ENCODE data around the gene CERT1. TPM values are rescaled to one million over a fixed set of nuclear protein-coding genes. Genes with fewer than 3 reads are reported as not detected.

Gene CERT1
- total and polyA plus RNA-seq, 2 donors (not counting 3 experiments of a cell fraction or from before 2014, with no cell fraction given) = 8.0 to 21.3 TPM

- no peak overlapping the region for H3K27ac ChIP-seq (ENCODE audit: insufficient read depth, low read depth, low read length)
- DNase-seq (ENCODE audit: low read depth, low spot score) = no peak
- H3K4me2 ChIP-seq (ENCODE audit: insufficient read depth, low read length) = no peak overlapping the region
- peaks cover 0 to 3% of the 10 kb centered on the region in 2 experiments for H3K36me3 ChIP-seq (ENCODE audit: control insufficient read depth in 2 of 2, extremely low read depth in 1 of 2, insufficient read depth in 2 of 2, low read length in 2 of 2)
- H3K9me3 ChIP-seq (replicated peaks; ENCODE audit: control insufficient read depth, insufficient read depth, low read length) = no peaks in the 10 kb centered on the region
- POLR2A ChIA-PET = no interaction called here
- peaks cover 3% of the 10 kb centered on the region for H4K20me1 ChIP-seq (replicated peaks; ENCODE audit: control insufficient read depth, extremely low read depth, insufficient read depth, low read length)
- H3K9me1 ChIP-seq (replicated peaks; ENCODE audit: control insufficient read depth, extremely low read depth, insufficient read depth, low read length) = no peaks in the 10 kb centered on the region
- H3K9ac ChIP-seq (replicated peaks; ENCODE audit: extremely low read depth, insufficient read depth, low read length) = no peak overlapping the region
- no peak for FAIRE-seq
- H3K27me3 ChIP-seq (ENCODE audit: control insufficient read depth in 2 of 2, insufficient read depth in 2 of 2, low read length in 2 of 2) = no peaks in the 10 kb centered on the region
- CTCF ChIA-PET = interaction anchor here (0.7 to 1.1 kb wide), 2 partner anchors 21 to 133 kb away, joined by 3 read pairs; no protein-coding TSS in a partner anchor
- dilution Hi-C loops (cut with MboI; ENCODE audit: extremely low pct_ligation_motif_present, low sequenced_read_pairs) (no loop called here), intact Hi-C loops (cut with micrococcal nuclease) (no loop called here)
- no peaks in the 10 kb centered on the region for H3K4me1 ChIP-seq (ENCODE audit: control insufficient read depth, extremely low read depth, insufficient read depth, low read length)
- BruUV-seq (replicated peaks) = no TSS peak
- TF ChIP-seq FOS (IDR thresholded peaks at IDR 0.05; ENCODE audit: borderline replicate concordance, insufficient read depth, low read length) (no peak), GATA2 (IDR thresholded peaks at IDR 0.05; ENCODE audit: insufficient read depth, insufficient read length, low read depth, low read length) (no peak), POLR2A (IDR thresholded peaks at IDR 0.05; ENCODE audit: low read depth, low read length) (no peak), JUN (IDR thresholded peaks at IDR 0.05; ENCODE audit: borderline replicate concordance, insufficient read depth, insufficient read length, low read depth) (no peak), POLR2AphosphoS5 (IDR thresholded peaks at IDR 0.05; ENCODE audit: insufficient read depth, low read depth, low read length) (no peak), EZH2 (IDR thresholded peaks at IDR 0.05; ENCODE audit: borderline replicate concordance, low read depth, low read length, severe bottlenecking) (no peak), MYC (IDR thresholded peaks at IDR 0.05; ENCODE audit: low read depth, low read length) (no peak), MAX (IDR thresholded peaks at IDR 0.05; ENCODE audit: insufficient read depth, insufficient read length) (no peak), CTCF (IDR thresholded peaks at IDR 0.05; ENCODE audit: extremely low read depth in 1 of 2, insufficient read depth in 1 of 2, low read depth in 1 of 2, low read length in 2 of 2) (no peak)
- H3K4me3 ChIP-seq (replicated peaks in 1 of 3; ENCODE audit: insufficient read depth in 1 of 3, low read depth in 1 of 3, low read length in 3 of 3) = no peak overlapping the region
- H2AFZ ChIP-seq (ENCODE audit: low read depth, low read length) = no peak overlapping the region
- H3K79me2 ChIP-seq (ENCODE audit: control insufficient read depth, insufficient read depth, low read length) = no peaks in the 10 kb centered on the region
These were observed 36.4 kb upstream of the CERT1 start for GRCh38 chr5:75547812-75548211.

All from endothelial cell of umbilical vein (primary cell).